Measurements from ENCODE around the gene NUMA1. TPM values are rescaled to one million over a fixed set of nuclear protein-coding genes. Genes with fewer than 3 reads are reported as not detected.
A peak's percentile ranks its signal among the peaks of the same experiment; 100 is the strongest.

The NUMA1 gene
- total RNA-seq, 1 donor from 2014 or later: 86.0 TPM

GRCh38 chr11:72007089-72007476, 73.3 kb downstream of the NUMA1 start:
- intact Hi-C loops (cut with DNase I): no loop called here
- no peak for DNase-seq (ENCODE audit: low spot score)

- DNase-seq (ENCODE audit: low spot score): no peak
- intact Hi-C loops (cut with DNase I): no loop called here
These were observed 73.8 kb downstream of the NUMA1 start for GRCh38 chr11:72006309-72007088.

- intact Hi-C loops (cut with DNase I): no loop called here
These were observed 74.7 kb downstream of the NUMA1 start for GRCh38 chr11:72005347-72006260.

GRCh38 chr11:72004515-72005346, 75.6 kb downstream of the NUMA1 start:
- no peak for DNase-seq (ENCODE audit: low spot score)
- intact Hi-C loops (cut with DNase I): no loop called here

More at GRCh38 chr11:72005347-72006260, 74.7 kb downstream of the NUMA1 start:
- DNase-seq (ENCODE audit: low spot score): no peak

- intact Hi-C loops (cut with DNase I): no loop called here
- DNase-seq (ENCODE audit: low spot score): no peak
These were observed 76.6 kb downstream of the NUMA1 start for GRCh38 chr11:72003776-72004171.

- intact Hi-C loops (cut with DNase I): no loop called here
- no peak for DNase-seq (ENCODE audit: low spot score)
These were observed 77.2 kb downstream of the NUMA1 start for GRCh38 chr11:72002841-72003775.

GRCh38 chr11:72001834-72002591, 78.3 kb downstream of the NUMA1 start:
- DNase-seq (ENCODE audit: low spot score): no peak
- intact Hi-C loops (cut with DNase I): no loop called here

- no peak for DNase-seq (ENCODE audit: low spot score)
- intact Hi-C loops (cut with DNase I): no loop called here
These were observed 79.1 kb downstream of the NUMA1 start for GRCh38 chr11:72001285-72001684.

- no peak for DNase-seq (ENCODE audit: low spot score)
- intact Hi-C loops (cut with DNase I): no loop called here
These were observed 80.0 kb downstream of the NUMA1 start for GRCh38 chr11:72000202-72000867.

GRCh38 chr11:71999798-72000197, 80.5 kb downstream of the NUMA1 start:
- intact Hi-C loops (cut with DNase I): no loop called here
- no peak for DNase-seq (ENCODE audit: low spot score)

- no peak for DNase-seq (ENCODE audit: low spot score)
- intact Hi-C loops (cut with DNase I): no loop called here
These were observed 81.0 kb downstream of the NUMA1 start for GRCh38 chr11:71999362-71999761.

- intact Hi-C loops (cut with DNase I): no loop called here
These were observed 81.6 kb downstream of the NUMA1 start, which contains the start of gene IL18BP for GRCh38 chr11:71998649-71999310. IL18BP (plus strand) TSS chr11:71998909; CDS start chr11:71999985, 1,076 bp downstream.

GRCh38 chr11:71998061-71998460, 82.3 kb downstream of the NUMA1 start:
- no peak for DNase-seq (ENCODE audit: low spot score)
- intact Hi-C loops (cut with DNase I): no loop called here

More at GRCh38 chr11:71998649-71999310, 81.6 kb downstream of the NUMA1 start, which contains the start of gene IL18BP:
- no peak for DNase-seq (ENCODE audit: low spot score)

- intact Hi-C loops (cut with DNase I): no loop called here
These were observed 82.7 kb downstream of the NUMA1 start for GRCh38 chr11:71997594-71997993.

GRCh38 chr11:71996946-71997345, 83.4 kb downstream of the NUMA1 start:
- peak; percentile 78 for DNase-seq (ENCODE audit: low spot score)
- intact Hi-C loops (cut with DNase I): no loop called here

More at GRCh38 chr11:71997594-71997993, 82.7 kb downstream of the NUMA1 start:
- no peak for DNase-seq (ENCODE audit: low spot score)

GRCh38 chr11:71996517-71996916, 83.8 kb downstream of the NUMA1 start:
- intact Hi-C loops (cut with DNase I): no loop called here
- no peak for DNase-seq (ENCODE audit: low spot score)

All from cardiac septum (tissue), 1 donor.